Measurements from ENCODE around the gene TOPORS.
"Not testable (repeated sequence)": the region's sequence is repeated elsewhere in the genome, so short reads cannot be mapped to it uniquely, and the experiment has no call there.

Gene TOPORS

GRCh38 chr9:32552172-32552872 lies at the start of gene TOPORS, which contains the start of gene SMIM27:
TOPORS (minus strand) TSS chr9:32552586; CDS start chr9:32552436, 150 bp downstream.
SMIM27 (plus strand) TSS chr9:32552327; CDS start chr9:32552435, 108 bp downstream.
- Histone ChIP-seq H4K20me1 (ENCODE audit: insufficient read depth, low read length, poor library complexity, severe bottlenecking) (peaks cover 29% of the 10 kb centered on the region), H3K9ac (ENCODE audit: low read depth, low read length, poor library complexity, severe bottlenecking) (peak within 1 kb of the TSS; percentile 91), H3K9me3 (ENCODE audit: insufficient read depth, low read depth, low read length) (no peaks in the 10 kb centered on the region), H3K9me2 (replicated peaks; ENCODE audit: low read depth, low read length) (no peaks in the 10 kb centered on the region), H3F3A (ENCODE audit: low read depth) (no peaks in the 10 kb centered on the region; the same call in 1 of the 2 replicates), H3K36me3 (ENCODE audit: insufficient read depth, low read length) (no peaks in the 10 kb centered on the region), H3K4me2 (ENCODE audit: low read depth, low read length, poor library complexity, severe bottlenecking) (peak within 1 kb of the TSS; percentile 83), H2AFZ (ENCODE audit: low read length) (peak within 1 kb of the TSS; percentile 93), H3K4me1 (ENCODE audit: insufficient read depth, low read length, poor library complexity, severe bottlenecking) (peaks cover 41% of the 10 kb centered on the region), H3K79me2 (ENCODE audit: insufficient read depth, low read length) (peaks cover 72% of the 10 kb centered on the region), H3K27me3 (ENCODE audit: insufficient read depth, low read length, poor library complexity, severe bottlenecking) (no peaks in the 10 kb centered on the region), H3K4me3 (ENCODE audit: low read length, poor library complexity, severe bottlenecking) (peak within 1 kb of the TSS; percentile 87)
- TF ChIP-seq CTCF (conservative IDR thresholded peaks at IDR 0.05; ENCODE audit: low read length) (0 out of 2 replicates have a peak, but pooled peaks have one; percentile 14), EZH2phosphoT487 (IDR thresholded peaks at IDR 0.05; ENCODE audit: borderline replicate concordance) (no peak)

GRCh38 chr9:32599021-32599420 lies 46.6 kb upstream of the TOPORS start:
- H3K9me2 ChIP-seq (replicated peaks; ENCODE audit: low read depth, low read length) = not testable (repeated sequence)

GRCh38 chr9:32596936-32597335 lies 44.5 kb upstream of the TOPORS start:
- Histone ChIP-seq H3K4me3 (ENCODE audit: low read length, poor library complexity, severe bottlenecking) (no peak overlapping the region), H3K9me2 (replicated peaks; ENCODE audit: low read depth, low read length) (no peaks in the 10 kb centered on the region), H2AFZ (ENCODE audit: low read length) (no peak overlapping the region), H3K9me3 (ENCODE audit: insufficient read depth, low read depth, low read length) (no peaks in the 10 kb centered on the region), H3K9ac (ENCODE audit: low read depth, low read length, poor library complexity, severe bottlenecking) (no peak overlapping the region), H3K79me2 (ENCODE audit: insufficient read depth, low read length) (no peaks in the 10 kb centered on the region), H4K20me1 (ENCODE audit: insufficient read depth, low read length, poor library complexity, severe bottlenecking) (no peaks in the 10 kb centered on the region), H3K4me2 (ENCODE audit: low read depth, low read length, poor library complexity, severe bottlenecking) (no peak overlapping the region), H3K4me1 (ENCODE audit: insufficient read depth, low read length, poor library complexity, severe bottlenecking) (no peaks in the 10 kb centered on the region), H3K36me3 (ENCODE audit: insufficient read depth, low read length) (no peaks in the 10 kb centered on the region), H3F3A (ENCODE audit: low read depth) (no peaks in the 10 kb centered on the region), H3K27me3 (ENCODE audit: insufficient read depth, low read length, poor library complexity, severe bottlenecking) (no peaks in the 10 kb centered on the region)
- TF ChIP-seq EZH2phosphoT487 (IDR thresholded peaks at IDR 0.05; ENCODE audit: borderline replicate concordance) (no peak), CTCF (conservative IDR thresholded peaks at IDR 0.05; ENCODE audit: low read length) (no peak)

More at GRCh38 chr9:32599021-32599420, 46.6 kb upstream of the TOPORS start:
- not testable (repeated sequence) for H3K4me3 ChIP-seq (ENCODE audit: low read length, poor library complexity, severe bottlenecking); H4K20me1 ChIP-seq (ENCODE audit: insufficient read depth, low read length, poor library complexity, severe bottlenecking); H3K79me2 ChIP-seq (ENCODE audit: insufficient read depth, low read length); H2AFZ ChIP-seq (ENCODE audit: low read length); H3K9me3 ChIP-seq (ENCODE audit: insufficient read depth, low read depth, low read length); H3K27me3 ChIP-seq (ENCODE audit: insufficient read depth, low read length, poor library complexity, severe bottlenecking); H3K36me3 ChIP-seq (ENCODE audit: insufficient read depth, low read length); H3K4me1 ChIP-seq (ENCODE audit: insufficient read depth, low read length, poor library complexity, severe bottlenecking); H3F3A ChIP-seq (ENCODE audit: low read depth); H3K9ac ChIP-seq (ENCODE audit: low read depth, low read length, poor library complexity, severe bottlenecking); H3K4me2 ChIP-seq (ENCODE audit: low read depth, low read length, poor library complexity, severe bottlenecking)

All from Loucy (cell line).